Fibroblast of mammary gland (primary cell): ENCODE results near the gene VWDE.

Experiments
- DNase-seq: peaks from one replicate; pipeline ENCODE4 v3.0.0-alpha.2; 2010; ENCODE audit warnings: low read depth
- H3K4me3 ChIP-seq: 2 replicates; pipeline ENCODE4 v1.5.1; 2011; ENCODE audit warnings: low read depth, mild to moderate bottlenecking, low read length, moderate library complexity; ENCODE audit not compliant: control insufficient read depth
- CTCF ChIP-seq: conservative IDR thresholded peaks from 2 replicates; pipeline ENCODE4 v1.5.1; 2011; ENCODE audit warnings: low read depth, low read length, inconsistent platforms; ENCODE audit not compliant: control insufficient read depth, insufficient read depth

VWDE gene

GRCh38 chr7:12296051-12296570, 107.6 kb downstream of the VWDE start:
- no peak for DNase-seq
- no peak overlapping the region for H3K4me3 ChIP-seq
- TF ChIP-seq CTCF = no peak

GRCh38 chr7:12294701-12295100, 109.0 kb downstream of the VWDE start:
- no peak for TF ChIP-seq CTCF
- no peak overlapping the region for H3K4me3 ChIP-seq
- DNase-seq = no peak

- TF ChIP-seq CTCF = peak; percentile 27
- DNase-seq = peak; percentile 9
- no peak overlapping the region for H3K4me3 ChIP-seq
Observed at GRCh38 chr7:12291870-12292269, 111.8 kb downstream of the VWDE start.

- DNase-seq = no peak
- H3K4me3 ChIP-seq = no peak overlapping the region
- TF ChIP-seq CTCF = no peak
Observed at GRCh38 chr7:12290761-12291160, 112.9 kb downstream of the VWDE start.

- no peak for DNase-seq
Observed at GRCh38 chr7:12289996-12290395, 113.7 kb downstream of the VWDE start.

GRCh38 chr7:12287901-12288300, 115.8 kb downstream of the VWDE start:
- H3K4me3 ChIP-seq = no peak overlapping the region
- no peak for TF ChIP-seq CTCF
- no peak for DNase-seq

More at GRCh38 chr7:12289996-12290395, 113.7 kb downstream of the VWDE start:
- H3K4me3 ChIP-seq = no peak overlapping the region
- no peak for TF ChIP-seq CTCF

GRCh38 chr7:12281038-12281437, 122.6 kb downstream of the VWDE start:
- H3K4me3 ChIP-seq = no peak overlapping the region
- TF ChIP-seq CTCF = no peak
- peak; percentile 10 for DNase-seq
